Stimulated activated naive CD4-positive, alpha-beta T cell (primary cell): ENCODE measurements around the gene LAMA5.
A peak's percentile ranks its signal among the peaks of the same experiment; 100 is the strongest.

Experiments
- DNase-seq, 6 experiments: peaks; one replicate each; lab custom pipeline; 2025; lab: John Stamatoyannopoulos, UW

Gene LAMA5

DNA sequence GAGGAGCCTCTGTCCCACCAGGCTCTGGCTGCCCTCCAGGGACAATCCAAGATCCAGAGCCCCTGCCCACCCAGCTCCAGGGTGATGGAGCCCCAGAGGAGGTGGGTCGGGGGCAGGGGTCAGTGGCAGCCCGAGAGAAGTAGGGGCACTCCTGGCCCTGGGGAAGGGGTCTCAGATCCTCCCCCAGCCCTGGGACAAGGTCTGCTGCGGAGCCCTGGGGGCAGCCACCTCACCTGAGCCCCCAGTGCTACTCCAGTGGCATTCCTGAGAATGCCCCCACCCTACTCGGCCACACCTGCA lies 2.7 kb upstream of the LAMA5 start:
- no peak for DNase-seq

DNA sequence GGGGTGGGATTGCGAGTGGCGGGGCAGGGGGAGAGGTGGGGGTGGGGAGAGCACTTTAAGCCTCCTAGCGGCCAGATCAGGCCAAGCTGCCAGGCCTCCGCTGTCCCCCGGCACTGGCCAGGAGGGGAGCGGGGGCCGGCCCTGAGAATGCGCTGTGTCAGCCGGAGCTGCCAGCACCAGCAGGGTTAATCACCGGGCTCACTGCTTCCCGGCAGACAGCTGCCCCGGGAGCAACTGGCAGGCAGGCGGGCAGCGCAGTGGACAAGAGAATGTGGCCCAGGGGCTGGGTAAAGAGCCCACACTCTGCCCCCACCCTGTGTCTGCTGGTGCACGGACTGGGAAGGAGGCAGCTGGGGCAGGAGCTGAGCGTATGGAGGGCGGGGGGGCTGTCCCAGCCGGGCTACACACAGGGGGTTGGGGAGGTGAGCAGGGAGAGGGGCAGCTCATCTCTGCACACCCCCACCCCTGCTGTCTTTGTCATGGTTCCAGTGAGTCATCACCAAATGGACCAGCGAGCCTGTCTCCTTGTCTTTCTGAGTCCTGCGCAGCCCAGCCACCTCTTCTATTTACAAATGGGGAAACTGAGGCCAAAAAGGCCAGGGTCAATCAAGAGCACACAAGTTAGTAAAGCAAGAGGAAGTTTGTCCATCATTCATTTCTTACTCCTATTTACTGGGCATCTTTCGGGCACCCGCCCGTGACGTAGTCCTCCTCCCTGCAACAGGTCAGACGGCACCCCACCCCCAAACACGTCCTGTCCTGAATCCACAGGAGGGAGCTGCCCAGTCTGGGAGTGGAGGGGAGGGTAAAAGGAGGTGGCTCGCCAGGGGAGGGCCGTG lies 2.1 kb upstream of the LAMA5 start:
- DNase-seq: no peak

GRCh38 chr20:62368392-62368975 lies 1.4 kb upstream of the LAMA5 start:
- no peak for DNase-seq

DNA sequence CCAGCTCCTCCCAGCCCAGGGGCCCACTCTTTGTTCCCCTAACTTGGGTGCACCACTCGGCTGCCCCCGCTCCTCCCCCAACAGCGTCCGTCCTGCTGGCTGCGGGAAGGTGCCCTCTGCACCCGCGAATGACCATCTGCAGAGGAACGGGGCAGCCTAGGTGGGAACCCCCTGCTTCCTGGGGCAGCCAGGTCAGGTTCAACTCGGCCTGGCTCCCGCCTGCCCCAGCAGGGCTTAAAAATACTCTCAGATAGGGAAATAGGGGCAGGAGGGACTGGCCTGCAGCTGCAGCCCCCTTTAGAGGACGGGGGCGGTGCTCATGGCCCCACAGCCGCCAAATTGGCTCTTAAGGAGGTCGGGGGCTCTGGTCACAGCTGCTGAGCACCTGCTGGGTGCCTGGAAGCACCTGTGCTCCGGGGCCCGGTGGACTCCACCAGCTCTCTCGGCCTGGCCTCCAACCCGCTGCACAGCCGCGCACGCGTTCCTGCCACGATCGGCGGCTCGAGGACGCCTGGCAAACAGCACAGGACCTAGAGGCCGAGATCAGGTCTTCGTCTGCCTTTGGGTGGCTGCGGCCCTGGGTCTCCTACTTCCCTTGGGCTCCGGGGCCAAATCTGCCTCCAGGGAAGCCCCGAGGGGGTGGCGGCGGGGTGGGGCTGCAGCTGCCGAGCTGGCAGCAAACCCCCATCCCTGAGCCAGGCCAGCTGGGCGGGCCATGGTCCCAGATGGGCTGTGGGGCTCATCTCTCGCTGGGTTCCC lies 700 bp upstream of the LAMA5 start:
- peak in 2 of 6 experiments; percentile 20 to 35 for DNase-seq

GRCh38 chr20:62366370-62367135 lies 559 bp downstream of the LAMA5 start:
- no peak for DNase-seq

- DNase-seq: no peak
Measured at GRCh38 chr20:62365814-62366369, 1.2 kb downstream of the LAMA5 start.

- DNase-seq: no peak
Measured at GRCh38 chr20:62364911-62365736, 2.0 kb downstream of the LAMA5 start.

DNA sequence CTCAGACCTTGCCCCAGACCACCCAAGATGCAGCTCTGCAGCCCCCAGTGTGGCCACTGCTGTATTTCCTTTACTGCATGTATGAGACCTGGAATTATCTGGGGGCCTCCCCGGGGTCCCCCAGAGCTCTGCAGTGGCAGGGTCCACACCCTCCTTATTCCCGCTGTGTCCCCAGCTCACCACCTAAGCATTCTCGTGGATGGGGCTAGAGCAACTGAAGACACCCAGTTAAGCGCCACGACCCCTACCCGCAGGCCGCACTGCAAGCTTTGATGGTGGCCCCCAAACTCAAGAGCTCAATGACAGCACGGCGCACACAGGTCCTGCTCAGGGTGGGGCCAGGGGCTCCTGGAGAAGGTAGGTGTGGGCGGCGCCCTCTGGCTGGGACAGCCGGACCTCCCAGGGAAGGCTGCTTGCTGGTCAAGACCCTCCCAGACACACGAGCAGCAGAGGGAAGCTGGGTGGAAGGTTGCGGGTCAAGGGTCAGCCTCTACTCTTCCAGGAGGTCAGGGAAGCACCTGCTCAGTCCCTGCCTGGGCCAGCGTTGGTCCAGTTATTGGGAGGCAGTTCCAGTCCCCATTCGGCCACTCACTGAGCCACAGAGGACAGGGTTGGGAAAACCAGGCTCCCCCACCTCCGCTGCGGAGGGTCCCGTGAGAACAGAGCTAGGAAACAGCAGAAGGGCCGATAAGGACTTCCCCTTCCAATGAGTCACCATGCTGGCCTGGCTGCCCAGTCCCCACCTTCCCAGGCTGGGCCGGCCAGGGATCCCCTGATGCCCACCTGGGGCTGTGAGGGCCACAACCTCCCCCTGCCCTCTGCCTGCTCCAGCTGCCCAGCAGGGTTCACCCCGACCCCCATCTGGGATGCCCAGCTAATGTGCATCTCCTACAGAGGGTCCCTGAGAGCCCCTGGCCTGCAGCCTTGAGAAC lies 2.9 kb downstream of the LAMA5 start:
- DNase-seq: no peak

DNA sequence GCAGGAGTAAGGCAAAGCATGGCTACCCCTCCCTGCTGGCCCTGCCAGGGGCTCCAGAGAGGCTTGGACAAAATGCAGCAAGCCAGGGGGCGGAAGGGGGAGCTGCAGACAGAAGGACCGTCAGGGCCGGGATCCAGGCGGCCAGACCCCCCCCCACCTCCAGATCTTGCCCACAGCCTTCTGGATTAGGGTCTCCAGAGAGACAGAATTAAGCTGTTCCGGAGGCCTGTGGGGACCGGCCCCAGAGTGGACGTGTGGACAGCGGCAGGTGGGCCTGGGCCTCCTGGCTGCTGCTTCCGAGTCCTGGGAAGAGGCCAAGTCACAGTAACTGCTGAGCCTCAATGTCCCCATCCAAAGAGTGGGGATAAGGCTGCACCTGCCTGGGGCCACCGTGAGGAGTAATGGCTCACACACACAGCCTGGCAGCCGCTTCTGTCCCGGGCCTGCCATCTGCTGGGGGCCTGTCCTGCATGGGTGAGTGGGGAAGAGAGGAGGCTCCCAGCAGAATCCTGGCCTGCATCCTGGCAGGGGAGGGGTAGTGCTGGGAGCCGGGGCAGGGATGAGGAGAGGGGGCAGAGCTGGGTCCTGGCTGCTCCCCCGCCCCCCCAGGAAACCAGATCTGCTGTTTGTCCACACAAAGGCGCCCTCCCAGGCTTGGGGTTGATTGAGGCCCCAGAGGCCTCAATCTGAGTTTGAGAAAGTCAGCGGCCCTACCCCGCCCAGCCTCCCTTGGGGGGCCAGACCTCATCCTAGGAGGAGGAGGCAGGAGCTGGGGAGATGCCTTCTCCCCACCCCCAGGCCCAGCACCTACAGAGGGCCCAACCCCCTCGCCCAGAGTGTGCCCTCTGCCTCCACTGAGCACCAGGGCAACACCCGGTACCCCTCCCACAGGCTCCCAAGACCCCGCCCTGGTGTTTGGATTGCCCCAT lies 3.9 kb downstream of the LAMA5 start:
- DNase-seq: no peak

DNA sequence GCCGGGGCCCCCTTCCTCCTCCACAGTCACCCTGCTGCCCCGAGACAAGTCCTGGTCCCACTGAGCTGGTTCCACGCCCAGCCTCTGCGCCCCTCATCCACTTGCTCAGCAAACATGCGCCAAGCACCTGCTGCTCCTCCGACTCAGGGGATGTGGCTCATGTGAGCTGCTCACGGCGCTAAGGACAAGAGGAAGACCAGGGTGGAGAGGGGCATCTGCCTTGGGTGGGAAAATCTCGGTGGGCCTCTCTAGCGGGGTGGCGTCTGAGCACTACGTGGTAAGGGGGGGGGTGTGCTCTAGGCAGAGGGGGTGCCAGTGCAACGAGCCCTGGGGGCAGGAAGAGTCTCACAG lies 4.5 kb downstream of the LAMA5 start:
- DNase-seq: no peak

GRCh38 chr20:62361799-62362589 lies 5.1 kb downstream of the LAMA5 start:
- DNase-seq: no peak

- DNase-seq: no peak
Measured at GRCh38 chr20:62360854-62361798, 6.0 kb downstream of the LAMA5 start.

DNA sequence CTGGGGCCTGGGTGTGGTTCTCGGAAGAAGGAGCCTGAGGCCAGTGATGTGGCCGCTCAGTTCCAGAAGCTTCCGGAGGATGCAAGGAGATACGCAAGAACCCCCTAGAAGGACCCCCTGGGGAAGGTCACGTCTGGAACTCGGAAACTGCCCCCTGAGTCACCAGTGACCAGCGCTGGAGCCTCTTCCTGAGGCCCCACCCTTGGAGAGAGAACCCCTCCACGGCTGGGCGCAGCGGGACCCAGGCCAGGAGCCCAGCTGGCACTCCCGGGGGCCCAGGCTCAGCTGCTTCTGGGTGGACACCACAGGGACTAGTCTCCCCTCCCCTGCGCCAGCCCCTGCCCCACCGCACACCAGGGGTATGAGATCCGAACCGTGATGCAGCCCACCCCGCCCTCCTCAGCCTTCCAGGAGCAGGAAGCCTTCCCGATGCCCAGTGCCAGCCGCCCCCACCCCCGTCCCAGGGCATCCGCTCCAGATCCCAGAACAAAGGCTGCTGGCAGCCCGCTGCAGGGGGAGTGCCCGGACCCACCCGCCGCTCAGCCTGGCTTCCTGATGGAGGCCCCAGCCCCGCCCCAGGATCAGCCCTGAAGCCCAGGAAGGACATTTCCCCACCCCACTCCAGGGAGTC lies 7.5 kb downstream of the LAMA5 start:
- DNase-seq: no peak

GRCh38 chr20:62359043-62359490 lies 8.0 kb downstream of the LAMA5 start:
- no peak for DNase-seq

DNA sequence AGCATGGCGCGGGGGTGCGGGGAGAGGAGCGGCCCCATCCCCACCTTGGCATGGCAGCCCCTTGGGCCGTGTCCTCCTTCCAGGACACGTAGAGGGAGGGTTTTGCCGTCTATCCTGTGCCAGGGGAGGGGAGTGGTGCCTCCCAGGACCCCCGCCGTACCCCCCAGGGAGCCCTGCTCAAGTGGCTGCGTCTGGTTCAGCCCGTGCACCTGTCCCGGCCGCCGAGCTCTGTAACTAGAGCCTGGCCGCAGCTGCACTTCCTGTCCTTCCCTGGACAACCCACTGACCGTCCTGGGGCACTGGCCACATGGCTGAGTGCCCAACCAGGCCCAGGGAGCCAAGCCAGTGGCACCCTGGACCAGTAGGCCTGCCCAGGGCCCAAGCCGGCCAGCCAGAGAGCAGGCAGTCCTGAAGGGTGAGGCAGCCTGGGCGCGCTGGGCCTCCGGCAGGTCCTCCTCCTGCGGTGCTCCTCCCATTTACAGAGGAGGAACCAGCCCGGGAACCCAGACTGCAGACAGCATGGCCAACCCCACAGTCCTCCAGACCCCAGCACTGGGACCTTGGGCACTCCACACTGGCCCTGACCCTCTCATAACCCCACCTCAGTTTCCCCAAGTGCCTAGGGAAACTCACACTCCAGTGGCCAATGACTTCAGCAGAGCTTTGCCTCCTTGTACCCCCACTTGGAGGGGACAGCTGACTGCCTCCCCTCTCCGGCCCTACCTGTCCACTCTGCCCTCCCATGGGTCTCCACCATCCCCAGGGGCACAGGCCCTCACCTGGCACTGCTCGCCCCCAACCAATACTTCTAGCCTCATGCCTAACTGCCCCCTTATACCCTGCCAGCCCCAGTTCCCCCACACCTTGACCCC lies 8.7 kb downstream of the LAMA5 start:
- no peak for DNase-seq

- no peak for DNase-seq
Measured at GRCh38 chr20:62357681-62358080, 9.4 kb downstream of the LAMA5 start.
